Hepatic stellate cell (primary cell): Measurements from ENCODE around the gene C22orf23.
A peak's percentile ranks its signal among the peaks of the same experiment; 100 is the strongest.

Experiments used
- DNase-seq: peaks from one replicate; pipeline ENCODE4 v3.0.0; 2011; ENCODE audit warnings: low spot score

C22orf23 gene

DNA sequence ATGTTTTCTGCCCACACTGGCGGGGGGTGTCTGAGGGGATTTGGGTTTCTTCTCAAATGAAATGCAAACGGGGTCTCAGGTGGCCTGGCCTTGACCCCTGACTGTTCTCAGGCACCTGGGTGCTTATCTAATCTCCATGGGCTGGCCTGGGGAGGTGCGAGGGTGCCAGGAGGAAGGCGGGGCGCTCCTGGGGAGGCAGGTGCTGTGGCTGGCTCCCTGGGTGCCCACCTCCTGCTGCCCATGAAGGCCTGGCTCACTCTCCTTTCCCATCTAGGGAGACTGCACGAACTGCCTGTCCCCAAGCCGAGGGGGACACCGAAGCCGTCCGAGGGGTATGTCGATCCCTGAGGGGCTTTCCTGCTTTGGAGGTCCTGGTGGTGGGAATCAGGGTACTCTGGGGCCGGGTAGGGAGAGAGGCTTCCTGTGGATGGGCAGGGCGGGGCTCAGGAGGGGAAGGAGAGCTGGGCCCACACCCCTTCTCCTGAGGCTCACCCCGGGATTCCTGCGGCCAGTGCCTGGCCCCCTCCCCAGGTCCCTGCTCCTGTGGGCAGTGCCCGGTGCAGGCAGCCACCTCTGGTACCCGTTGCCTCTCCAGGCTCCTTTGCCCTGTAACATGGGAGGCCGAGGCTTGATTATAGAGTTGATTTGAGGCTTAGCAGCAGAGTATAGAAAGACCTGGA is 28.9 kb downstream of the C22orf23 start:
- DNase-seq: no peak

DNA sequence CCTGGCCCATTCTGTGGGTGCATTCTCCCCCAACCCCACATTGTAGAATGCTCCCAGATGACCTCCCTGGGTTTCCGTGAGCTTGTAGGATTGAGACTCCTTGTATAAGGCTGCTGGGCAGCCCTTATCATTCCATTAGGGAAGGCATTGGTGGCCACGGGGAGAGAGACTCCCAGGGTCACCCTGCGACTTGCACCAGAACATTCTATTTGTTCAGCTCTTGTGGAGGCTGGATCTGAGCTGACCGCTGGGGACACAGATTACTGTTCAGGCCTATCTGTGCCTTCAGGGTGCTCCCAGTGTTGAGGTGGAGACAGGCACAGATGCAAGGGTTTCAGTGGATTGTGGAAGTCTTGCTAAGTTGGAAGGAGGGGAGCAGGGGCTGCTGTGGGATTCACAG is 29.5 kb downstream of the C22orf23 start:
- no peak for DNase-seq

DNA sequence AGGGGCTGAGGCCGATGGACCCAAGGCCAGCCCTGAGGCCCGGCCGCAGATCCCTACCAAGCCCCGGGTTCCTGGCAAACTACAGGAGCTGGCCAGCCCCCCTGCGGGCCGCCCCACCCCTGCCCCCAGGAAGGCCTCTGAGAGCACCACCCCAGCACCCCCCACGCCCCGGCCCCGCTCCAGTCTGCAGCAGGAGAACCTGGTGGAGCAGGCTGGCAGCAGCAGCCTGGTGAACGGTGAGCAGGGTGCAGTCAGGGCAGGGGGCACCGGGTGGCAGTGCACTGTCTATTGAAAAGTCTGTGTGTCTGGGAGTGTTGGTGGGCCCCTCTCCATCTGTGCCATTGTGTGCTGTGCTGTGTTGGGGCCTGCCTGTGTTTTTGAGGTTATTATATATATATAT is 31.2 kb downstream of the C22orf23 start:
- no peak for DNase-seq

DNA sequence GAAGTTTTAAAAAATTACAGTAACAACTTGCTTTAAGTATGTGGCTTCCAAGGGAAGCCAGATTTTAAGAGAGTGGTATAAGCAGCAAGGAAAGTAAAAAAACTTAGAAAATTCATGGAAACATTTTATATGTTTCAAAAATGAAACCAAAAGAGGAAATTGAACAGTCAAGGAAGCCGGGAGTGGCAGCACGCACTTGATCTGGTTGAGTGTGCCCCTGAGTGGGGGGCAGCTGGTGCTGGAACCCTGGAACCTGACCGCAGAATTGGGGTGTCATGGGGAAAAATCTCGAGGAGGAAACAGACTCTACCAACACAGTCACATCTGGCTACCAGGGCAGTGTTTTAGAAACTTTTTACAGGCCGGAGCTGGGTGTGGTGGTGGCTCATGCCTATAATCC is 33.3 kb downstream of the C22orf23 start:
- DNase-seq: no peak

DNA sequence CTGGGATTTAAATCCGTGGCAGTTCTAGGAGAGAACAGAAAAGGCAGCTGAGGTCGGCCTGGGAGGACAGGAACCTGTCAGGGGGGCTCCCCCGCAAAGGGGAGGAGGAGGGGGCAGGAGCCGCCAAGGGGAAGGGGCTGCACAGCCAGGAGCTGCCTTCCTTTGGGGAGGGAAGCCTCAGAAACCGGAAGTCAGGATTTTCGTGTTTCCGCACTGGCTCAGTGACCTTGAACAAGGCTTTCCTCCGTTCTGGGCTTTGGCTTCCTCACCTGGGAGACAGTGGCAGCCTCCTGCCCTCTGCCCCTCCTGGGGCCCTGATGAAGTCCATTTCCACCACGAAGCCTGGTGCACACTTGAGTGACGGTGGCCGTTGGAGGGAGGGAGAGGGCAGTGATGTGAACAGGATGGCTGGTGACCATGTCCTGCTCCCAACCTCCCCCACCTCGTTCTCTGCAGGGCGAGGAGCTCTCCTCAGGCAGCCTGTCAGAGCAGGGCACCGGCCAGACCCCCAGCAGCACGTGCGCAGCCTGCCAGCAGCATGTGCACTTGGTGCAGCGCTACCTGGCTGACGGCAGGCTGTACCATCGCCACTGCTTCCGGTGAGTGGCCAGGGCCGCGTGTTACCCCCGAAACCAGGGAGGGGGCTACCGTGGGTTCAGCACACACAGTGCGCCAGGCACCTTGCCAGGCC is 34.7 kb downstream of the C22orf23 start:
- DNase-seq: no peak

DNA sequence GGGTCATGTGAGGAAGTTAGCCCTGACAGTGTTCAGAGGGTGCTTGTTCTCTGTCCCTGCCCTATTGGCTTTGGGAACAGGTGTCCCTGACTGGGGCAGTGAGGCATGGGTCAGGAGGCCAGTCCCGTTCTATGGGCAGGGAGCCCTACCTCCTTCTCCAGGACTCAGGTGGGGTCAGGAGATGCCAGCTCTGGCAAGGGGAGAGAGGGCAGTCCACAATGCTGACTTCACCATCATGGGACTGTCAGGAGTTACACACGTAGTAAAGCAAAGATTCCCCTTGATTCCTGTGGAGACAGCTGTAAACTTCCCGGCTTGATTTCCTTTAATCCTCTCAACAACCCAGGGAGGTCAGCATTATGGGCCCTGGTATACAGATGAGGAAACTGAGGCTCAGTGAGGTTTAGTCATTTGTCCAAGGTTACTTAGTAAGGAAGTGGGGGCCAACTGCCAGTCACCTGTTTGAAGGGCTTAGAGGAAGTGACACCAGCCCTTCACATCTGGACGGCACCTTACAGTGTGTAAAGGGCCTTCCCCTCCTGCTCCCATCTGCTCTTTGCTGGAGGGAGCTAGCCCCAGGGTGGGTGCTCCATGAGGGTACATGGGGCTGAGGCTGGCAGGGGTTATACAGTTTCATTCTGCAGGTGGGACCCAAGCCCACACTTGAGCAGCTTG is 35.4 kb downstream of the C22orf23 start:
- DNase-seq: no peak

DNA sequence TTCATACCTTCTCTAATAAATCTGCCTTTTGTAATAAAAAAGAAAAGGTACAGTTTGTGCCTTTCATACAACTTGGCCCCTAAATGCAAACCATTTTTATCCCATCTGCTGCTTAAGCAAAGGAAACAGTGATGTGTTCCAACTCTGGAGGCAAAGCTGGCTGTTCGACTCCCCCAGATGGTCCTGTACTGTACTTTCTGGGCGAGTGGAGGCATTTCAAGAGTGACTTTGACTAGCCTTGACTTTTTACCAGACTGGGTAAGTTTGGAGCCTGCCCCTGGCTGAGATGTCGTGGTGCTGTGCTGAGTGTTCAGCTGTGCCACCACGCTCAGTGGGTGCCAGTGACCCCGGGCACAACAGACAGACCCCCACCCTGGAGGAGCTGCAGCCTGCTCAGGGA is 37.1 kb downstream of the C22orf23 start:
- DNase-seq: no peak

DNA sequence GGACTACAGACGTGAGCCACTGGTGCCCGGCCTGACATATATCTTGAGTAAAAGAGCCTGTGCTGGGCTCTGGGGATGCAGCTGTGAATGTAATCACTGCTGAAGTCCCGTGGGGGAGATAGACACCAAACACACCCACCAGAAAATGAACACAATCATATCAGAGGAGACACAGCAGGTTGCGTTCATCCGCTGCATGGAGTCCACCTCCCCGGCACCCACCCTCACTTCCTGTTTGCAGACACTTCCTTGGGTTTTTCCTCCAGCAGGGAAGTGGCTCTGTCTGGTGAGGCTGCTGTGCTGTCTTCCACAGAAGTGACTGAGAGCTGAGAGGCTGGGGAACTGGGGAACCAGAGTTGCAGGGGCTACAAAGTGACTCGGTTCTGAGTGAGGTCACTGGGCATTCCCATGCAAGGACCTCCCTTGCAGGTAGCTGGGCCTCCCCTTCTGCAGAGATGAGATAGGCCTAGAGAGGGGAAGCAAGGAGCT is 40.1 kb downstream of the C22orf23 start:
- DNase-seq: no peak

DNA sequence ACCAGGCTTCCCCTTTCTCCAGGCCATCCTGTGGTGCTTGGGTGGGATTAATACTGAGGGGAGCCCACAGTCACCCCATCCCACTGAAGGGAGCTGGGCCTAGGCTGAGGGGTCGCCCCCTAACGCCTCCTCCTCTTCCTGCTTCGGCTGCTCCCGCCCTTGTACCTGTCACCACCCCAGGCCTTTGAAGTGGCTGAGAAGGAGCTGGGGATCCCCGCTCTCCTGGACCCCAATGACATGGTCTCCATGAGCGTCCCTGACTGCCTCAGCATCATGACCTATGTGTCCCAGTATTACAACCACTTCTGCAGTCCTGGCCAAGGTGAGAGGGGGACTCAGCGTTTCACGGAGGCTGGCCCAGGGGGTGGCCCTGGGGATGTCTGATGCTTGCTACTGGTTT is 41.2 kb downstream of the C22orf23 start:
- no peak for DNase-seq

DNA sequence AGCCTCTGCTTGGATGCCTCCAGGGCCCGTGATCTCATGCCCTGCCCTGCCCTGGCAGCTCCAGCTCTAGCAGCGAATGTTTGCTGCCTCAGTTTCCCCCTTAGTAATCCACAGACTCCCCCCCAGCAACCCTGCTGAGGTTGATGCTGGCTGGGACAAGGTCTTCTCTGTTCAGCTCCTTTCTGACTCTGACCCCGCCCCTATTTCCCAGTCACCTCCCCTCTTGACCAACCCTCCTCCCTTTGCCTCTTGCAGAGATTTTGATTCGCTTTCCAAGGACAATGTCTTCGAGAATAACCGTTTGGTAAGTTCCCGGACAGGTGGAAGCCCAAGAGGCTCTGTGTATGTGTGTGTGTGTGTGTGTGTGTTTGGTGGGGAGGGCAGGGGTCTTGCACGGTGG is 41.7 kb downstream of the C22orf23 start:
- DNase-seq: no peak

DNA sequence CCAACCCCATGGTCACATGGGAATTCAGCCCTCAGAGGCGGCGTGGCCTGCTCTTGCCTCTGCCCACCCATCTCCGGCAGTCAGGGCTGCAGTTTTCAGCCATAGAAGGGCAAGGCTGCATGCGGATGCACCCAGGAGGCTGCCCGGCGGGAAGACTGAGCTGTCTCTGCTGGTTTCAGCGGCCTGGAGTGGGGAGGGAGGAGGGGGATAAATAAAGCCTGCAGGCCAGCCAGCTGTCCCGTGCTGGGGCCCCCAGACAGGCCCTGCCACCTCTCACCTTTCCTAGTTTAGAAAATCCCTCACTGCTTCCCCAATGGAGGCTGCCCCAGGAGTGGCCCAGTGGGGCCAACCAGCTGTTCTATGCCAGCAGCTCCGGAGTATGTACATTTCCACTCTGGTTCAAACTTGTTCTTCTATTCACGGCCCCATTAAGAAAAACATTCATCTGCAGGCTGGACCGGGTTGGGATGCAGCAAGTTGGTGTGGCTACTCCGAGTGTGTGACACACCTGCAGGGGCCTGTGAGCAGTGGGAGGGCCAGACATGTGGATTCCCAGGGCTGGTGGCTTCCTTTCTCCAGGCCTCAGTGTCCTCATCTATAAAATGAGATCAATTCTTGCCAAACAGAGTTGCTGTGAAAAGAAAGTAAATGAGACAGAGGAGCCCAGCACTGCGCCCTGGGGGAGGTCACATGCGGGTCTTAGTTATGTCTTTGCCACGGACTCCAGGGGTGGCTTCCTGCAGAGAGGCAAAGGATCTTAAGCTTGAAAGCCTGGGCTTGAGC is 42.3 kb downstream of the C22orf23 start:
- DNase-seq: no peak

DNA sequence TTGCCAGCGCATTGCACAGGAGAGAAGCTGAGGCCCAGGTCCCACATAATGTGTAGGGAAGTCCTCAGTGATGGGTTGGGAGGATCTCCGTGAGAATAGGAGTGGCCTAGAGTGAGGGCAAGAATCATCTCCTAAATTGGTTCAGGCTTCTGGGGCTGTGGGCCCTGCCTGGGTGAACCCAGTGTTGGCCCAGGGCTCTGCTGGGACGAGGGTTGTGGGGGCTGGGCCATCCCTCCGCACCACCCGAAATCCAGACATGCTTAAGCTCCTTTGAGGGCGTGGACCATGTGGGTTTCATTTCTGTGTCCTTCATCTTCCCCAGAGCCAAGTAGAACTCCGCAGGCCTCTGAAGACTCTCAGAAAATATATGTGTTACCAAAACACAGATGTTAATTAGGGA is 43.6 kb downstream of the C22orf23 start:
- no peak for DNase-seq

DNA sequence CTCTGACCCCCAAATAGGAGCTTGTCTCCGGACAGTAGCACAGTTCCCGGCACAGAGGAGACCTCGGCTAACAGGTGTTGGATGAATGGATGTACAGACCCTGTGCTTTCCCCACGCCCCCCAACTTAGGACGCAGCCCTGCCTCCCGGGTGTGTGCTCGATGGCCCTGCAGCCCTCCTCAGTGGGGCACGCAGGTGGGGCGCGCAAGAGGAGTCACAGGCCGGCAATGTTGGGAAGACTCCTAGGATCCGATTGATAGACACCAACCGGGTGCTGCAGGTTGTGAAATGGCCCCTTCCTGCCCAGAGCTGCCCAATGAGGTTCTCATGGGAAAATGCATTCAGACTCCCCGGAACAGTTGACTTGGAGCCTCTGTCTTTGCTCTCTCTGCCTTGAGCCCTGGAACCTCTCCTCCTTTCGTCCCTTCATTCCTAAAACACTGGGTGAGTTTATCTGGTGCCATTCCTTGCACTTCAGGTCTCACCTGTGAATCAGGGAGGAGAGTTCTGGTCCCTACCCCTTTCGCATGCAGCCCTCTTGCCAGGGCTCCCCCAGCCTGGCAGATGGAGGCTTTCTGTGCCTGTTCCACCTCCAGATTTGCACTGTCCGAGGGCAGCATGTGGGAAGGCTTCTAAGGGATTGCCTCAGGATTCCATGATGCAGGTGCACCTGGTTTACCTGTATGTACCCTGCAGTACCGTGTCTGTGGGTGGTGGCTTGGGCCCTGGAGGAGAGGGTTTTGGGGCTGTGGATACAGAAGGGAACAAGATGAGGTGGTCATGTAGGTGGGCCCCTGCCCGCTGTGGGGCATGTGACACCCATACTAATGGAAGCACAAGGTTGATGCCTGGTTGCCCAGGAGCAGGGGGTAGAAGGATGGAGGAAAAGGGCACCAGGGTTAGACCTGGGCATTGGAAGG is 46.1 kb downstream of the C22orf23 start:
- DNase-seq: peak; percentile 66

DNA sequence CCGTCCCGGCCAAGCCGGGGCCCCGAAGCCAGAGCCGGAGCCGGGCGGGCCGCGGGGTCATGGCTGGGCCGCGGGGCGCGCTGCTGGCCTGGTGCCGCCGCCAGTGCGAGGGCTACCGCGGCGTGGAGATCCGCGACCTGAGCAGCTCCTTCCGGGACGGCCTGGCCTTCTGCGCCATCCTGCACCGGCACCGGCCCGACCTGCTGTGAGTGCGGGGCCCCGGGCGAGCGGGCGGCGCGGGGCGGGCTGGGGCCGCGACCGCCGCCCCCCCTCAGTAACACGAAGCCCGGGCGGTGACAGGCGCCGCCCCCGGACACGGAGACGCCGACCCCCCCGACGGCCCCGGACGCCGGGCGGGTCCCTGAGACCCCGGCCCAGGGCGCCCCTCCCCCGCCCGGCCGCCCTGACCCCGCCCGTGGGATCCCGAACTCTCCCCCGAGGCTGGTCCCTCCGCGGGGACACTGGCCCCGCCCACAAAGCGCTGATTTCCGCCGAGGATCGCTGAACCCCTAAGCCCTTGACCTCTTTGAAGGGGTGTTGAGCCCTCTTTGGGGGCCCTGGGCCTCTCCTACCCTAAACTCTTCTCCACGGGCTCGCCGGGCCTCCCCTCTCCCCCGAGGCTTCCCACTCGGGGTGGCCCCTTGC is 46.9 kb downstream of the C22orf23 start:
- DNase-seq: no peak

DNA sequence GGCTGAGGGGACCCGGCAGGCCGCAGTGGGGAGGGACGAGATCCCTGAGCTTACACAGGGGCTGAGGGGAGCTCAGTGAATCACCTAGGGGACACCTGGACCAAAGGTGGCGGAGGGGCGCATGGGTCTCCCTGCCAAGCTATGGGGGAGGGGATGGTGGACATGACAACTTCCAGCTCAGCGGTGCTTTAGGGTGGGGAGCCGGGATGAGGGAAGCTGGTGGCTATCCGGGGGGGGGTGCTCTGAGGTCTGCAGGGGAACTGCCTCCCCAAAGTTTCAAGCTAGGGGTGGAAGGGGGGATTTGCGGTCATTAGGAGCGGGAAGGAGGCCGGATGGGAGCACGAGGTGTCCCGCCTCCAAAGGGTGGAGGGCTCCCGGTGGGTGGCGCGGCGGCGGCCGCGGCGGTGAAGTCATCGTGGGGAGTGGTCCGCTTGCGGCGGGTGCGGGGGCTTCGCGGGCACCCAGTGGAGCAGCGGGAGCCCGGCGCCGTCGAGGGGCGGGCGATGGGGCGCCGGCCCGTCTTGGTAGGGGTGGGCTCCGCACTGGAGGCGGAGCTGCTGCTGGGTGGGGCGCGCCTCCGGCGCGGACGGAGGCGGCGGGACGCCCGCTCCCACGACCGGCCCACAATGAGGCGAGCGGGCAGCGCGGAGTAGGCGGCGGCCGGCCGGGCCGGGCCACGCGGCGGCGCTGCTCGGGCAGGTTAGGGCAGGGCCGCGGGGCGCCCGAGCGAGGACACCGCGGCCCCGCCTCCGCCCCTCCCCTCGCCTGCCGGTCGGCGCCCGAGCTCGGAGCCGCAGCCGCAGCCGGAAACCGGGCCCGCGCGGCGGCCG is 47.7 kb downstream of the C22orf23 start, which contains the start of gene MICALL1:
Gene MICALL1 (plus strand): TSS at position 764 of the 830 bp plus-strand sequence. CDS start 126 bp downstream, outside the sequence.
- DNase-seq: peak; percentile 79

DNA sequence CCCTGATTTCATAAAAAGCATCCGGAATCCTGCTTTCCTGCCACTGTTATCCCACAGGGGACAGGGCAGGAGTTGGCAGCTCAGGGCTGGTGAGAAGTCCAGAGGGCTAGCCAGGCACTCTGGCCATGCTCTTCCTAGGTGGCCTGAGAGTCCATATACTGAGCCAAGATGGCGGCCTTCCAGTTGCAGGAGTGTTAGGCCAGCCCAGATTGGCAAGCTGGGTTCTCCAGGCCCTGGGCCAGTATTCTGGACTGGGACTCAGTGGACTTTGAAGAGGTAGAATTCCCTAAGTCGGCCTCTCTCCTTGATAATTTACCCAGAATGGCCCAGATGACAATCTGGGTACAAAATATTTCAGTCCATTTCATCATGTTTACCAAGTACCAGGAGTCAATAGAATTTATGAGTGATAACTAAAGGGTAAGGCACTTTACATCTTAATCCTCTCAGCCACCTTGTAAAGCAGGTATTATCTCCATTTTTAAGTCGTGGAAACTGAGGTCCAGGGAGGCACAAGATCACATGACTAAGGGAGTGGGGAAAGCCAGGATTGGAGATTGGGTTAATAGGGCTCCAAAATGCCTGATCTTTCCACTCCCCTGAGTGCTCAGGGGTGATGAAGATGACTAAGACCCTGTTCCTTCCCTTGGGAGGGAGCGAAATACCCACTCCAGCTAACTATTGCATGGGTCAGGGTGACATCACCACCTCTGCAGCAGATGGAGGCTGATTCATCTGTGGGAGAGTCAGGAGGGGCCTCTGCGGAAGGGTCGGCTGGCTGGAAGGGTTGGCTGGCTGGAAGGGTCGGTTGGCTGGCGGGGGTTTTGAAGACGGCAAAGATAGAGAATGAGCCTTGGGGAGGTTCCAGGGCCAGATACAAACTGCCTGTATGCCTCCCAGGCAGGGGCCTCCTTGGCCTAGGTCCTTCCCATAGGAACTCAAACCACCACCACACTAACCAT is 48.5 kb downstream of the C22orf23 start:
- DNase-seq: peak; percentile 99

DNA sequence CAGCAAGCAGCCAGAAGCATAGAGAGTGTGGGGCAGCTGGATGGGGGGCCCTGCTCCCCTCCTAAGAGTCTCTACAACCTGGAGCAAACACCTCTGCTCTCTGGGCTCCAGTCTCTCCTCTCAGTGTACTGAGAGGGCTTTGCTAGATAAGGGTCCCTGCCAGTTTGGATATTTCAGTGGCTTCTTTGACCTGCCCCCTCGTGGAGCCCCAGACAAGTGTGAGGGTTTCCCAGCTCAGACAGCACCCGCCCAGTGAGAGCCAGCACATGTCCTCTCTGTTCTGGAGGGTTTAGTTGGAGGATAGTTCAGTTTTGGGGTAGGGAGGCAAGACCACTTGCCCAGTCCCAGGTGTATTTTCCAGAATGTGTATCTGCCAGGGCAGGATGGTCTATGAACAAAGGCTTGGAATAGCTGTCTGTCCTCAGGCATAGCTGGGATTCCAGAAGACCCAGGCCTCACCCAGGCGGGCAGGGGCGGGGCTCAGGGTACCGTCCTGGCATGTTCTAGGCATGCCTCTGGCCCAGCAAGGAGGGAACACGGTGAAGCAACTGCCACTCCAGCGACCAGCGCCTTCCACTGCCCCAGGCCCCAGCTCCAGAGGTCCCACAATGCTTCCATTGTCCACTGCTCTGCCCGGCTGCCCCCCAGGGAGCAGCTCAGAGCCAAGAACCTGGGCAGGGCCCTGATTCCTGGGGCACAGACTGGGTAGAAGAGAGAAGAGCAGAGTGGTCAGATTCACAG is 54.8 kb downstream of the C22orf23 start:
- DNase-seq: no peak

DNA sequence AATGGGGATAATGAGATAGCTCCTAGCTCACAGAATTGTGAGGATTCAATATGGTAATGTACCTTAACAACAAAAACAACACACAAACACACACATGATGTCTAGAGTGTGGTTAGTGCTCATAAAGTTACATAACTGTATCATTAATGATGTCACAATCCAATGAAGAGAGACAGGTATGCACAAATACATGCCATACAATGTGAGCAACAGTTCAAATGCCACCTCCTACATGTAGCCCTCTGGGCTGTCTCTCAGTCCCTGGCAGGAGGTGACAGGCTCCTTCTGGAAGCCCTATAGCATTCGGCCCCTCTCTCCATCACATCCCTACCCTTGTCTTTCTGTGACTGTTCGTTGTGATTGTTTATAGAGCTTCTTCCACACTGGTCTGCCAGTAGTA is 55.6 kb downstream of the C22orf23 start:
- no peak for DNase-seq
